ENCODE data around the gene RMDN3. TPM values are rescaled to one million over a fixed set of nuclear protein-coding genes. Genes with fewer than 3 reads are reported as not detected.

RMDN3 gene
- total and polyA plus RNA-seq, 9 of the 15 experiments (the other 6 are each of a cell fraction or from before 2014, with no cell fraction given): 8.1 to 38.2 (median 25.9) TPM

DNA sequence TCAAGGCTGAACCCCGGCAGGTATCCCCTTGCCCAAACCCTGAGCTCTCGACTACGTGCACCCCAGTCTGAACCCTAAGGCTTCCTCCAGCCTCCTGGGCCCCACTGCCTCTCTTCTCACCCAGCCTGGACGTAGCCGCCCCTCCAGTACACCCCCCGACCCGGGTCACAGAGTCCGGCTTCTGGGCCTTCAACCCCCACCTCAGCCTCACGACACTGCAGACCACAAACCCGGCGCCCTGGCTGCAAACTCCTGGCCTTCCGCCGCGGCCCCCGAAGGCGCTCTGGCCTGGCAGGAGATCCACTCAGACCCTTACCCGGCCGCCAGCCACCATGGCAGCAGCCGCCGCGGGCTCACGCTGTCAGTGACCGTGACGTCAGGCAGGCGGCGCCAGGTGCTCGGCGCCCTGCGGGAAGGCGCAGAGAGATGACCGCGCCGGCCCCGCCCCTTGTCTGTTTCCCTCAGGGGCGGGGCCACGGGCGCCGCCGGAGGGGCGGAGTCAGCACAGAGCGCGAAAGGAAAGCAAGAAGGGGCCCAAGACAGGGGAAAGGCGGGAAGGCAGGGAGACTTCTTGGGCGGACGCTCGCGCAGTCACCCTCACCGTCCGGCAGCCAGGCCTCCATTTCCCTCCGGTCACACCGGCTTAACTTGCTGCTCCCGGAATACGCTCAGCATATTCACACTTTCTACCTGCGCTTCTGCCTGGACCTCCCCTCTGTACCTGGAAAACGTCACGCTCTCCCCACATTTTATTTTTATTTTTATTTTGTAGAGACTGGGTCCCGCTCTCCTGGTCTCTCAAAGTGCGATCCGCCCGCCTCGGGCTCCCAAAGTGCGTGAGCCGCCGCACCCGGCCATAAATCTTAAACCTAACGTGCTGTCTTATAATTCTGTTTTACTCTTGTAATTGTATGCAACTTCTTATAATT, at the start of gene RMDN3 (continued):
- TF ChIP-seq ZNF444 (CRISPR knock-in tag; IDR thresholded peaks at IDR 0.05) (no peak), ZNF253 (CRISPR knock-in tag; conservative IDR thresholded peaks at IDR 0.05) (no peak), ZNF780A (CRISPR knock-in tag; IDR thresholded peaks at IDR 0.05) (no peak), MAFF (IDR thresholded peaks at IDR 0.05; ENCODE audit: low read length) (no peak), TSC22D4 (tag; IDR thresholded peaks at IDR 0.05) (no peak), NUFIP1 (IDR thresholded peaks at IDR 0.05; ENCODE audit: partially characterized antibody) (no peak), CBX5 (IDR thresholded peaks at IDR 0.05; ENCODE audit: borderline replicate concordance, low read depth) (no peak), ZNF140 (CRISPR knock-in tag; IDR thresholded peaks at IDR 0.05) (no peak), ZNF584 (CRISPR knock-in tag; IDR thresholded peaks at IDR 0.05; ENCODE audit: low read depth) (no peak), ADNP (tag; IDR thresholded peaks at IDR 0.05) (no peak), FOXK2 (conservative IDR thresholded peaks at IDR 0.05 in 1 of 2, IDR thresholded peaks at IDR 0.05 in 1 of 2; ENCODE audit: low read depth in 2 of 2) (peak; percentile 73 to 82; a peak in 3 of 4 replicates), POLR3A (IDR thresholded peaks at IDR 0.05; ENCODE audit: borderline replicate concordance, extremely low read depth, insufficient read depth, insufficient read length) (no peak), SUPT5H (IDR thresholded peaks at IDR 0.05) (peak; percentile 93), HNRNPL (IDR thresholded peaks at IDR 0.05; ENCODE audit: low read depth, low read length) (no peak), MEIS2 (IDR thresholded peaks at IDR 0.05; ENCODE audit: partially characterized antibody) (peak; percentile 79), SREBF1 (IDR thresholded peaks at IDR 0.05; ENCODE audit: borderline replicate concordance, low read depth, low read length) (no peak)
- TF ChIP-seq, protein P1, sequence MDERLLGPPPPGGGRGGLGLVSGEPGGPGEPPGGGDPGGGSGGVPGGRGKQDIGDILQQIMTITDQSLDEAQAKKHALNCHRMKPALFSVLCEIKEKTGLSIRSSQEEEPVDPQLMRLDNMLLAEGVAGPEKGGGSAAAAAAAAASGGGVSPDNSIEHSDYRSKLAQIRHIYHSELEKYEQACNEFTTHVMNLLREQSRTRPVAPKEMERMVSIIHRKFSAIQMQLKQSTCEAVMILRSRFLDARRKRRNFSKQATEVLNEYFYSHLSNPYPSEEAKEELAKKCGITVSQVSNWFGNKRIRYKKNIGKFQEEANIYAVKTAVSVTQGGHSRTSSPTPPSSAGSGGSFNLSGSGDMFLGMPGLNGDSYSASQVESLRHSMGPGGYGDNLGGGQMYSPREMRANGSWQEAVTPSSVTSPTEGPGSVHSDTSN (CRISPR knock-in tag; IDR thresholded peaks at IDR 0.05; ENCODE audit: low read depth): no peak
- TF ChIP-seq, protein P1 (tag; conservative IDR thresholded peaks at IDR 0.05; ENCODE audit: low read depth): peak; percentile 74
- TF ChIP-seq, protein P2, sequence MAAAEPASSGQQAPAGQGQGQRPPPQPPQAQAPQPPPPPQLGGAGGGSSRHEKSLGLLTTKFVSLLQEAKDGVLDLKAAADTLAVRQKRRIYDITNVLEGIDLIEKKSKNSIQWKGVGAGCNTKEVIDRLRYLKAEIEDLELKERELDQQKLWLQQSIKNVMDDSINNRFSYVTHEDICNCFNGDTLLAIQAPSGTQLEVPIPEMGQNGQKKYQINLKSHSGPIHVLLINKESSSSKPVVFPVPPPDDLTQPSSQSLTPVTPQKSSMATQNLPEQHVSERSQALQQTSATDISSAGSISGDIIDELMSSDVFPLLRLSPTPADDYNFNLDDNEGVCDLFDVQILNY (CRISPR knock-in tag; IDR thresholded peaks at IDR 0.05): no peak
- TF ChIP-seq, protein P3, sequence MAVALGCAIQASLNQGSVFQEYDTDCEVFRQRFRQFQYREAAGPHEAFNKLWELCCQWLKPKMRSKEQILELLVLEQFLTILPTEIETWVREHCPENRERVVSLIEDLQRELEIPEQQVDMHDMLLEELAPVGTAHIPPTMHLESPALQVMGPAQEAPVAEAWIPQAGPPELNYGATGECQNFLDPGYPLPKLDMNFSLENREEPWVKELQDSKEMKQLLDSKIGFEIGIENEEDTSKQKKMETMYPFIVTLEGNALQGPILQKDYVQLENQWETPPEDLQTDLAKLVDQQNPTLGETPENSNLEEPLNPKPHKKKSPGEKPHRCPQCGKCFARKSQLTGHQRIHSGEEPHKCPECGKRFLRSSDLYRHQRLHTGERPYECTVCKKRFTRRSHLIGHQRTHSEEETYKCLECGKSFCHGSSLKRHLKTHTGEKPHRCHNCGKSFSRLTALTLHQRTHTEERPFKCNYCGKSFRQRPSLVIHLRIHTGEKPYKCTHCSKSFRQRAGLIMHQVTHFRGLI (CRISPR knock-in tag; IDR thresholded peaks at IDR 0.05): no peak
- TF ChIP-seq, protein P4, sequence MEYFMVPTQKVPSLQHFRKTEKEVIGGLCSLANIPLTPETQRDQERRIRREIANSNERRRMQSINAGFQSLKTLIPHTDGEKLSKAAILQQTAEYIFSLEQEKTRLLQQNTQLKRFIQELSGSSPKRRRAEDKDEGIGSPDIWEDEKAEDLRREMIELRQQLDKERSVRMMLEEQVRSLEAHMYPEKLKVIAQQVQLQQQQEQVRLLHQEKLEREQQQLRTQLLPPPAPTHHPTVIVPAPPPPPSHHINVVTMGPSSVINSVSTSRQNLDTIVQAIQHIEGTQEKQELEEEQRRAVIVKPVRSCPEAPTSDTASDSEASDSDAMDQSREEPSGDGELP (CRISPR knock-in tag; IDR thresholded peaks at IDR 0.05; ENCODE audit: borderline replicate concordance): peak; percentile 95

All from K562 (cell line).